Adrenal gland (tissue), 12 donors: ENCODE measurements around the gene PHF20. TPM values are rescaled to one million over a fixed set of nuclear protein-coding genes. Genes with fewer than 3 reads are reported as not detected.

Experiments
- DNase-seq, 7 donors: peaks; one replicate each; pipeline ENCODE4 v3.0.0-alpha.2; 2019 to 2020
- H3K27ac ChIP-seq, 5 donors: fragments of 200-600 bp; sonication (generic) in 4 of 5; 1 replicate in 3 of 5; 2 replicates in 2 of 5; pipeline versions ENCODE4 v1.5.1 to v1.8.0; 2016 to 2020; ENCODE audit warnings: mild to moderate bottlenecking in 1 of 5
- H3K27me3 ChIP-seq: fragments of 200-600 bp; 2 replicates; pipeline ENCODE4 v1.8.0; 2021
- H3K36me3 ChIP-seq, 2 donors: fragments of 200-600 bp; replicated peaks in 1 of 2; 1 replicate in 1 of 2; 2 replicates in 1 of 2; pipeline versions ENCODE4 v1.5.1 to v1.8.0; 2018 to 2022
- H3K4me1 ChIP-seq, 2 donors: fragments of 200-600 bp; replicated peaks in 1 of 2; 1 replicate in 1 of 2; 2 replicates in 1 of 2; pipeline versions ENCODE4 v1.5.1 to v1.8.0; 2018 to 2021
- H3K4me3 ChIP-seq, 4 donors: fragments of 200-600 bp; sonication (generic) in 3 of 4; one replicate each; pipeline ENCODE4 v1.5.1; 2016 to 2018
- H3K9me3 ChIP-seq, 3 donors: fragments of 200-600 bp; sonication (generic) in 1 of 3; replicated peaks in 1 of 3; 1 replicate in 2 of 3; 2 replicates in 1 of 3; pipeline versions ENCODE4 v1.5.1 to v1.8.0; 2016 to 2021
- CTCF ChIP-seq, 6 experiments: fragments of 450-650 bp in 4 of 6; fragments of 200-600 bp in 2 of 6; sonication (generic) in 1 of 6; IDR thresholded peaks; 1 replicate in 5 of 6; 2 replicates in 1 of 6; pipeline versions ENCODE4 v1.5.1 to v1.8.0; 2016 to 2021; ENCODE audit warnings: antibody characterized with exemption in 6 of 6, mild to moderate bottlenecking in 2 of 6, moderate library complexity in 1 of 6
- POLR2A ChIP-seq, 2 donors: fragments of 450-650 bp; IDR thresholded peaks; one replicate each; pipeline ENCODE4 v1.6.1; 2017; ENCODE audit warnings: antibody characterized with exemption in 2 of 2, mild to moderate bottlenecking in 2 of 2, moderate library complexity in 1 of 2
- WGBS, 4 donors: extraction: QIAGEN DNeasy Blood & Tissue Kit in 2 of 4; methylation state at CpG; one replicate each; pipeline versions ENCODE4 v1.1.5 to v1.1.7; 2013 to 2017; 5-methylcytosine and 5-hydroxymethylcytosine counted together
- intact Hi-C, 2 donors: fragments of 100-400 bp; cut with DNase I; formaldehyde crosslinking; loops; one replicate each; pipeline versions ENCODE4 v1.14.1 to v1.15.0; 2022 to 2023
- polyA plus RNA-seq, 3 donors: library from polyadenylated mRNA; stranded (reverse); fragments of 200-250 nt in 2 of 3; fragments of 350-450 nt in 1 of 3; fragmentation: Illumina TruSeq in 1 of 3; extraction: RNeasy Lipid Tissue Mini Kit (QIAGEN cat#74804) in 1 of 3; gene quantifications; one replicate each; pipeline ENCODE4 v1.2.3, GENCODE V29; 2013 to 2014
- total RNA-seq, 9 donors: library from RNA; depleted of rRNA in 4 of 9; stranded (reverse); fragments of >200 nt in 4 of 9; fragments of 120-200 nt in 1 of 9; fragmentation: NEBNext Ultra II Directional in 1 of 9; extraction: Animal tissue kit (Norgen Biotek cat#: 25700) in 1 of 9; gene quantifications; one replicate each; pipeline versions ENCODE4 v1.1.0 to v1.2.4, GENCODE V29; 2013 to 2023
- donor health status: healthy with polysubstance abuse.
- donor health status: Bipolar disorder and iron deficiency.
- donor health status: DM: yes; HTN: yes; CAD: no.
- donor health status: DM: no; HTN: no; CAD: no.
- donor health status: DM: no; HTN: no; CAD: no.
- donor health status: DM: yes; HTN: yes; CAD: no.

PHF20 gene
- total and polyA plus RNA-seq, 12 donors, result 15.0 to 45.1 (median 28.8) TPM

GRCh38 chr20:35820715-35821114 is 48.9 kb downstream of the PHF20 start:
- H3K4me3 ChIP-seq, result no peak overlapping the region
- H3K36me3 ChIP-seq, result no peaks in the 10 kb centered on the region
- intact Hi-C loops, result no loop called here
- no peaks in the 10 kb centered on the region for H3K9me3 ChIP-seq
- peak in 4 of 7 donors; percentile 29 to 46 (median 38) for DNase-seq
- H3K27me3 ChIP-seq, result no peaks in the 10 kb centered on the region
- peaks cover 12 to 35% of the 10 kb centered on the region in 2 donors for H3K4me1 ChIP-seq
- TF ChIP-seq CTCF (IDR thresholded peaks at IDR 0.05) (no peak), POLR2A (IDR thresholded peaks at IDR 0.05) (no peak)
- WGBS, 4 donors, result 48 to 69% (median 63%) methylated on average over 2 of the region's 2 CpGs
- H3K27ac ChIP-seq, result peak overlapping the region in 4 of 5 donors; percentile 17 to 70 (median 36)

- H3K9me3 ChIP-seq, result no peaks in the 10 kb centered on the region
- no peaks in the 10 kb centered on the region for H3K27me3 ChIP-seq
- H3K27ac ChIP-seq, result peak overlapping the region in 3 of 5 donors; percentile 3 to 52 (median 17)
- no peak overlapping the region for H3K4me3 ChIP-seq
- intact Hi-C loops, result no loop called here
- H3K36me3 ChIP-seq, result no peaks in the 10 kb centered on the region
- no peak for DNase-seq
- H3K4me1 ChIP-seq, result peaks cover 12 to 35% of the 10 kb centered on the region in 2 donors
- 76 to 80% (median 78%) methylated on average over 8 of the region's 8 CpGs for WGBS, 4 donors
- TF ChIP-seq CTCF (IDR thresholded peaks at IDR 0.05) (no peak), POLR2A (IDR thresholded peaks at IDR 0.05) (no peak)
Measured at GRCh38 chr20:35821807-35822242, 50.0 kb downstream of the PHF20 start.

GRCh38 chr20:35823147-35823546 is 51.3 kb downstream of the PHF20 start:
- intact Hi-C loops, result no loop called here

GRCh38 chr20:35823937-35824336 is 52.1 kb downstream of the PHF20 start:
- Histone ChIP-seq H3K27ac (no peak overlapping the region), H3K4me1 (peaks cover 12 to 27% of the 10 kb centered on the region in 2 donors), H3K9me3 (no peaks in the 10 kb centered on the region), H3K36me3 (no peaks in the 10 kb centered on the region), H3K4me3 (no peak overlapping the region), H3K27me3 (no peaks in the 10 kb centered on the region)
- TF ChIP-seq POLR2A (IDR thresholded peaks at IDR 0.05) (no peak), CTCF (IDR thresholded peaks at IDR 0.05) (no peak)
- WGBS, 4 donors, result 94 to 99% (median 96%) methylated on average over 2 of the region's 2 CpGs
- no peak for DNase-seq
- intact Hi-C loops, result no loop called here

More at GRCh38 chr20:35823147-35823546, 51.3 kb downstream of the PHF20 start:
- H3K9me3 ChIP-seq, result no peaks in the 10 kb centered on the region
- no peak overlapping the region for H3K27ac ChIP-seq
- no peak for TF ChIP-seq CTCF (IDR thresholded peaks at IDR 0.05)
- no peak for TF ChIP-seq POLR2A (IDR thresholded peaks at IDR 0.05)
- no peak overlapping the region for H3K4me3 ChIP-seq
- no peak for DNase-seq
- no peaks in the 10 kb centered on the region for H3K27me3 ChIP-seq
- no peaks in the 10 kb centered on the region for H3K36me3 ChIP-seq
- peaks cover 12 to 35% of the 10 kb centered on the region in 2 donors for H3K4me1 ChIP-seq
- 76 to 83% (median 80%) methylated on average over 6 of the region's 6 CpGs for WGBS, 4 donors
